ENCODE data around the gene PARN.
"Not testable (repeated sequence)": the region's sequence is repeated elsewhere in the genome, so short reads cannot be mapped to it uniquely, and the experiment has no call there.

DNA sequence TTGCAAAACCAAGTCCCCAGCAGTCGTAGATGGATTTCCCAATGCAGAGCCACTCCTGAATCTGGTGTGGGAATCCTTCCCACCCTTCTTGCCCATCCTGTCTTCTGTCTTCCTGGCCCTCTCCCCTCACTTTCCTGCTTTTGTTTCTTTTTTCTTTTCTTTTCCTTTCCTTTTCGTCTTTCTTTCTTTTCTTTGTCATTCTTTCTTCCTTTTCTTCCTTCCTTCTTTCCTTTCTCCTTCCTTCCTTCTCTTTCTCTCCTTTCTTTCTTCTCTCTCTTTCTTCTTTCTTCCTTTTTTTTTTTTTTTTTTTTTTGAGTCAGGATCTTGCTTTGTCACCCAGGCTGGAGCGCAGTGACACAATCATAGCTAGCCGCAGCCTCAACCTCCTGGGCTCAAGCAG, 209.8 kb downstream of the PARN start:
- TF ChIP-seq CTCF, POLR2A (IDR thresholded peaks at IDR 0.05): not testable (repeated sequence)
